Suprapubic skin (tissue), 4 donors: ENCODE measurements around the gene TSPAN18. TPM values are rescaled to one million over a fixed set of nuclear protein-coding genes. Genes with fewer than 3 reads are reported as not detected.
A peak's percentile ranks its signal among the peaks of the same experiment; 100 is the strongest.

Source experiments
- DNase-seq, 2 donors: peaks; one replicate each; pipeline ENCODE4 v3.0.0-alpha.2; 2019; ENCODE audit warnings: low spot score in 2 of 2
- H3K27ac ChIP-seq: fragments of 200-600 bp; sonication (generic); one replicate; pipeline ENCODE4 v1.5.1; 2019
- H3K27me3 ChIP-seq: fragments of 200-600 bp; sonication (generic); one replicate; pipeline ENCODE4 v1.5.1; 2019
- H3K36me3 ChIP-seq: fragments of 200-600 bp; sonication (generic); one replicate; pipeline ENCODE4 v1.5.1; 2019
- H3K4me1 ChIP-seq: fragments of 200-600 bp; sonication (generic); one replicate; pipeline ENCODE4 v1.5.1; 2019
- H3K4me3 ChIP-seq: fragments of 200-600 bp; sonication (generic); one replicate; pipeline ENCODE4 v1.5.1; 2019; ENCODE audit warnings: mild to moderate bottlenecking
- H3K9me3 ChIP-seq: fragments of 200-600 bp; sonication (generic); one replicate; pipeline ENCODE4 v1.5.1; 2019
- CTCF ChIP-seq, 2 donors: fragments of 200-600 bp in 1 of 2; fragments of 450-650 bp in 1 of 2; sonication (generic) in 1 of 2; IDR thresholded peaks; one replicate each; pipeline ENCODE4 v1.5.1; 2016 to 2019; ENCODE audit warnings: antibody characterized with exemption in 2 of 2, mild to moderate bottlenecking in 1 of 2, moderate library complexity in 1 of 2
- EP300 ChIP-seq: sonication (generic); formaldehyde crosslinking; IDR thresholded peaks from one replicate; pipeline ENCODE4 v1.6.1; 2017; ENCODE audit warnings: antibody characterized with exemption
- POLR2A ChIP-seq, 2 donors: fragments of 450-650 bp; IDR thresholded peaks; one replicate each; pipeline ENCODE4 v1.6.1; 2017; ENCODE audit warnings: antibody characterized with exemption in 2 of 2, mild to moderate bottlenecking in 2 of 2, moderate library complexity in 2 of 2
- POLR2AphosphoS5 ChIP-seq, 3 donors: sonication (generic); formaldehyde crosslinking; IDR thresholded peaks; one replicate each; pipeline ENCODE4 v1.6.1; 2017; ENCODE audit warnings: antibody characterized with exemption in 3 of 3
- WGBS: methylation state at CpG from one replicate; pipeline ENCODE4 v1.1.5; 2018; 5-methylcytosine and 5-hydroxymethylcytosine counted together
- total RNA-seq, 4 donors: library from RNA; depleted of rRNA; stranded (reverse); fragments of >200 nt; gene quantifications; one replicate each; pipeline ENCODE4 v1.1.0, GENCODE V29; 2016

TSPAN18 gene
- total RNA-seq, 4 donors from 2014 or later, result 1.3 to 5.1 (median 3.9) TPM

GRCh38 chr11:44920451-44920850 is 193.7 kb downstream of the TSPAN18 start:
- no peak for DNase-seq
- no peak overlapping the region for H3K27ac ChIP-seq
- TF ChIP-seq EP300 (no peak), POLR2A (IDR thresholded peaks at IDR 0.05) (no peak), POLR2AphosphoS5 (IDR thresholded peaks at IDR 0.05) (no peak), CTCF (IDR thresholded peaks at IDR 0.05) (no peak)
- H3K4me1 ChIP-seq, result no peaks in the 10 kb centered on the region
- no peaks in the 10 kb centered on the region for H3K27me3 ChIP-seq
- WGBS, result 90% methylated on average over 7 of the region's 7 CpGs
- no peak overlapping the region for H3K4me3 ChIP-seq
- H3K36me3 ChIP-seq, result peaks cover 3% of the 10 kb centered on the region
- no peaks in the 10 kb centered on the region for H3K9me3 ChIP-seq

GRCh38 chr11:44923115-44923514 is 196.4 kb downstream of the TSPAN18 start:
- Histone ChIP-seq H3K9me3 (no peaks in the 10 kb centered on the region), H3K27ac (no peak overlapping the region), H3K4me3 (no peak overlapping the region), H3K36me3 (peaks cover 3% of the 10 kb centered on the region), H3K4me1 (no peaks in the 10 kb centered on the region), H3K27me3 (no peaks in the 10 kb centered on the region)
- no peak for TF ChIP-seq POLR2AphosphoS5 (IDR thresholded peaks at IDR 0.05)
- TF ChIP-seq POLR2A (IDR thresholded peaks at IDR 0.05), result no peak
- TF ChIP-seq CTCF (IDR thresholded peaks at IDR 0.05), result no peak
- TF ChIP-seq EP300, result no peak
- 76% methylated on average over 7 of the region's 7 CpGs for WGBS
- DNase-seq, result no peak

- Histone ChIP-seq H3K27ac (no peak overlapping the region), H3K27me3 (no peaks in the 10 kb centered on the region), H3K4me3 (no peak overlapping the region), H3K4me1 (no peaks in the 10 kb centered on the region), H3K36me3 (peaks cover 3% of the 10 kb centered on the region), H3K9me3 (no peaks in the 10 kb centered on the region)
- no peak for DNase-seq
- TF ChIP-seq POLR2AphosphoS5 (IDR thresholded peaks at IDR 0.05) (no peak), CTCF (IDR thresholded peaks at IDR 0.05) (no peak), EP300 (no peak), POLR2A (IDR thresholded peaks at IDR 0.05) (no peak)
- 80% methylated on average over 3 of the region's 3 CpGs for WGBS
Measured at GRCh38 chr11:44923806-44924205, 197.0 kb downstream of the TSPAN18 start.

- Histone ChIP-seq H3K27me3 (no peaks in the 10 kb centered on the region), H3K36me3 (peaks cover 3% of the 10 kb centered on the region), H3K4me1 (no peaks in the 10 kb centered on the region), H3K27ac (no peak overlapping the region), H3K9me3 (no peaks in the 10 kb centered on the region), H3K4me3 (no peak overlapping the region)
- TF ChIP-seq CTCF (IDR thresholded peaks at IDR 0.05) (no peak), EP300 (no peak), POLR2AphosphoS5 (IDR thresholded peaks at IDR 0.05) (no peak), POLR2A (IDR thresholded peaks at IDR 0.05) (no peak)
- WGBS, result 66% methylated on average over 6 of the region's 8 CpGs
- no peak for DNase-seq
Measured at GRCh38 chr11:44926036-44926435, 199.3 kb downstream of the TSPAN18 start.

- TF ChIP-seq POLR2AphosphoS5 (IDR thresholded peaks at IDR 0.05) (no peak), EP300 (no peak), POLR2A (IDR thresholded peaks at IDR 0.05) (no peak), CTCF (IDR thresholded peaks at IDR 0.05) (peak; percentile 34 to 87)
Measured at GRCh38 chr11:44927174-44927661, 200.5 kb downstream of the TSPAN18 start.

More at GRCh38 chr11:44927174-44927661, 200.5 kb downstream of the TSPAN18 start:
- H3K27ac ChIP-seq, result no peak overlapping the region
- H3K4me3 ChIP-seq, result no peak overlapping the region
- H3K4me1 ChIP-seq, result no peaks in the 10 kb centered on the region
- no peaks in the 10 kb centered on the region for H3K27me3 ChIP-seq
- H3K36me3 ChIP-seq, result peaks cover 3% of the 10 kb centered on the region
- 0% methylated on average over 5 of the region's 16 CpGs for WGBS
- H3K9me3 ChIP-seq, result no peaks in the 10 kb centered on the region
- DNase-seq, result peak in 1 of 2 donors; percentile 89
